HS-5 (cell line): ENCODE results near the gene TTLL6.
A peak's percentile ranks its signal among the peaks of the same experiment; 100 is the strongest.
"Not testable (repeated sequence)": the region's sequence is repeated elsewhere in the genome, so short reads cannot be mapped to it uniquely, and the experiment has no call there.

Experiments used
- DNase-seq: peaks from one replicate; pipeline ENCODE4 v3.0.0-alpha.2; 2012; ENCODE audit warnings: low read depth

Gene TTLL6

DNA sequence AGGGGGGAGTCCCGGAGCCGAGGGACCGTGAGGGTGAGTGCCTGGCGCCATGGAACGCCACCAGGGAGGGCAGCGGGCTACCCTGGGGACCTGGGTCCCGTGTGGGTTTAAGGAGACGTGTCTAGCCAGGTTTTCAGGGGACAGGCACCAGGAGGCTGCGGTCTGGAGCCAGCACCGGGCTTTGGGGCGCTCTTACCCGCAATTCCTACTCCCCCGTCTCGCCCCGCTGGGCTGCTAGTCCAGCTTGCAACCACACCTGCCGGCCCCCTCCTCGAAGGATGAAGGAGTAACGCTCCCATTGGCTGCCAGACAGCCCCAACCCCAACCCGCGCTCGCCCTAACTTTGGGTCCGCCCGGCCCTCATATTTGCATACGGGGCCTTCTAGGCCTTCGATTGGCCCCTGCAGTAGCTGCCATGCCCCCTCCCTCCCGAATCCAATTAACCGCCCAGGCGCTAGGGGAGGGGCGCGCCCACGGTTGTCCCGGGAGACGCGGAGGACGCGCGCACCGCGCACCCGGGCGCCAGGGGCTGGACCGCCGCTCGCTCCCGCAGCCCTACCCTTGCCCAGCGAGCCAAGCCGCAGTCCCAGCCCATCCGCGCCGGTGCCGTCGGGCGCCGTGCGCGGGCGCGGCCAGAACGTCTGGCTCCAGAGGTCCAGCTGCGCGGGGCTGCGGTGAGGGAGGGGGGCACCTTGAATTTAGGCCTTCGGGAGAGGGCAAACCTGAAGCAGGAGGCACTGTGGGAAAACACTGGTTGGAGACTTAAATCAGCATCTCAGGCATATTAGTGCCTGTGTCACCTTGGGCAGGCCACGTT, at the start of gene TTLL6:
TSS of gene TTLL6 (minus strand) at position 456 of the 817 bp plus-strand sequence. CDS start at position 299, 157 bp downstream.
- DNase-seq: no peak

DNA sequence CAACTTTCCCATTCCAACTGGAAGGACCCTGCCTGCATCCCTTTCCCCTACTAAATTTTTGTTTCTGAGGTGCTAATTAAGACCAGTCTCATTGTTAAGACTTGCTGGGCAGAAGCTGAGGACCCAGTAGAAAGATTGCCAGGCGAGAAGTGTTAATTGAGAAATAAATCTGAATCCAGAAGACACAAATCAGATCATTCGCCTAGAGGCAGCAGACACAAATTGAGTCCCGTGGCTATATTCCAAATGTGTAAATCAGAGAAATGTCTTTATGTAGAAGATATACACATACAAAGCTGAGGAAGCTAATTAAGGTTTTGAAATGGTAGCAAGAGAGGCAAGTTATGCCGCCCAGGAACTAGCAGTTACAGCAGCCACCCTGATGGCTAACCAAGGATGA, 43.4 kb upstream of the TTLL6 start:
- no peak for DNase-seq

DNA sequence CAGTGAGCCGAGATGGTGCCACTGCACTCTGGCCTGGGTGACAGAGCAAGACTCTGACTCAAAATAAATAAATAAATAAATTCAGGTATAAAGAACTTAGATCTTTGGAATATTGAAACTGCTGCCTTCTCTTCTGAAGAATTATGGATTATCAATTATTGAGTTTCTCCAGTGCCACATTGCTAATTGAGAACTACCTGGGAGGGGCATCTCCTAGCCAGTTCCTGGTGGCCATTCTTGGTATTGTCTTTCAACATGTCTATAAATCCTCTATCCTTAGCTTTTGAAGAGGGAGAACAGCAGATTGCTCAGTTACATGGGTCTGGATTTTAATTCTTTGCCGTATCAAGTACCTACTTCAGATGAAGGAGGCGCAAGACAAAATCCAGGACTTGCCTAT, 43.0 kb upstream of the TTLL6 start:
- no peak for DNase-seq

DNA sequence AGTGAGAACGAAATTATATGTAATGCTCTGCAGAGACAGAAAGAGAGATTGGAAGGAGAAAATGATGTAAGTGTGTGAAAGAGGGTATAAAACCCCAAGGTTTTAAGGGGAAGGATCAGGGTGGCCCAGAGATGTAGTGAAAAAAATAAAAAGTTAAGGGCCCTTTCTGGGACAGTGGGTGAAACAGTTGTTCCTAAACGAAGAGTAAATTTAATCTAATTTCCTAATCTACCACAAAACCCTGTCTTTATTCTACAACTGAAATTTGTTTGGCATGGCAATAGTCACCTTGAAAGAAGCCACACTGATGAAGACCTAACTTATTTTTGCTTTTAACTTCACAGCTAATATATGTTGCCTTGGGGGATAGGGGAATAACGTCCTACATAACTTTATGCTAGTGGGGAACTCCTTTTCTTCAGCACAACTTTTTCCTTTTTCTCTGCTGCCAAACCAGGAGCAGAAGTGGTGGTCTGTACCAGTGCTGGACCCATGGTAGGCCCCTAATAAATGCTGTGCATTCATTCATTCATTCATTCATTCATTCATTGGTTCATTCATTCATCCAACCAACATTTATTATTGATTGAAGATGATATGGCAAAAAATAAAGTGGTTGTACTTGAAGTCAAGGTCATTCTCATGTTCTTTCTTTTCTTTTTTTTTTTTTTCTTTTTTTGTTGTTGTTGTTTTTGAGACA, 39.2 kb upstream of the TTLL6 start:
- DNase-seq: no peak

DNA sequence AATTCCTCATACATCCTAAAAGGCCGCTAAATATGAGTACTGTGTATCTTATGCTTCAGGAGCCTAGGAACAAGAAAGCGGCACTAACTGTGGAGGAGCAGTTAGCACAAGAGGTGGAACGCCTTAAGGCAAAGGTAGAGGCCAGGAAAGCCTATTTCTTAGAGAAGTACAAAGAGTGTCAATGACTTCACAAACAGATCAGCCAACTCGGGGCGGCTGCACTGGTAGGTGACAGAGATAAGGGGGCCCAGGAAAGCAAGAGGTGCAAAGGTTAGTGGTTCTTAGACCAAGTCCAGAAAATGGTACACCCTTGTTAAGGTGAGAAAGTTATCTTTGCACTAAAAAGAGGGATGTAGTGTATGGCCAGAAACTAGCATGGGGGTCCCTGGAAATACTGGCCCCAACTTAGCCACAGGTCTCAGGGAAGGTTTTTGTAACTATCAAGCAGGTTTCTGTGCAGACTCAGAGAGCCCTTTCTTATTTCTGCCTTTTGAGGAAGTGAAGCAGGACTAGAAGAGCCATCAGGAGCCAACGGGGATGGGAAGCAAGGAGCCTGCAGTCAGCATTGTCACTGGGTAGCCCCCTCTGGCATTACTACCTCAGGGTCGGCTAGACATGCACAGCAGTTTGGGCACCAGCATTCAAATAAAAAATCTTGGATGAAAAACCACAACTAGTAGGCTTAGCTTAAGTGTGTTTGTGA, 37.9 kb upstream of the TTLL6 start:
- DNase-seq: no peak

DNA sequence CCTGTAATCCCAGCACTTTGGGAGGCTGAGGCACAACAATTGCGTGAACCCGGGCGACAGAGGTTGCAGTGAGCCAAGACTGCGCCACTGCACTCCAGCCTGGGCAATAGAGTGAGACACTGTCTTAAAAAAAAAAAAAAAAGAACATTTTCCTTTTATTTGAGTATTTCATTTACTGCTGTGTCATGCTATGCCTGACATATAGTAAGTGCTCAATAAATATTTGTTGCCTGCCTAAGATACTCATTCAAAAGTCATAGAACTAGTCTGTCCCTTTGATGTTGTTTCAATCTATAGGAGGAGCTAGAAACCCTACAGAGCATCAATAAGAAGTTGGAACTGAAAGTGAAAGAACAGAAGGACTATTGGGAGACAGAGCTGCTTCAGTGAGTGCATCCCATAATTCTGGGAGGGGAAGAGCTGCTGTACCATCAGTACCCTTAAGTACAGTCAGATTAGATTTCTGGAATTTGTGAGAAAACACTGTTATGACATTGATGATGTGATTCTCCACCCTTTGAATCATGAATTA, 33.8 kb upstream of the TTLL6 start:
- no peak for DNase-seq

DNA sequence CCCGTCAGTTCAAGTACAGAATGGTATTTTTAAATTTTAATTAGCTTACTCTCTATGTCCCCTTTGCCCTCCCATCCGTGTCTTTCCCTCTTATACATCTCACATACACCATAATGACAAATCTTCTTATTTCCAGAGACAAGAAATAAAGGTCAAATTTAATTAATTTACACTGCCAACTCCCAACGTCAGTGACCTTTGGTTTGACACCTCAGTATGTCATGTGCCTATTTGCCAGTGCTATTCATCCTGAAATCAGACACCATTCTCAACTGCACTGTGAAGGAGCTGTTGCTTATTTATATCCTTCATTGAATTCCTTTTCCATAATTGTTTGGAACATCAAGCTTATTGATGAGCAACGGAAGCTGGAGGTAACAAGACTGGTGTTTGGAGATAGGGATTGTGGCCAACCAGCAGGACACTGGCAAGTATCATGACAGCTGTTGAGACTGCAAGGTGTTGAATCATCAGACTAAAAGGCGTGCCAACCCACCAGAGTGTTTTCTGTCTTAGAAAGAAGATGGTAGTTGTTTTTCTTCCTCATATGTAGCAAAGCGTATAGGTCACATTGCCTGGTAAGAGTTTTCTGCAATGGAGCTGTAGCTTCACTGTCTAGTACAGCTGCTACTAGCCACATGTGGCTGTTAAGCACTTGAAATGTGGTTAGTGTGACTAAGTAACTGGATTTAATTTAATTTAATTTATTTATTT, 26.3 kb upstream of the TTLL6 start:
- no peak for DNase-seq

DNA sequence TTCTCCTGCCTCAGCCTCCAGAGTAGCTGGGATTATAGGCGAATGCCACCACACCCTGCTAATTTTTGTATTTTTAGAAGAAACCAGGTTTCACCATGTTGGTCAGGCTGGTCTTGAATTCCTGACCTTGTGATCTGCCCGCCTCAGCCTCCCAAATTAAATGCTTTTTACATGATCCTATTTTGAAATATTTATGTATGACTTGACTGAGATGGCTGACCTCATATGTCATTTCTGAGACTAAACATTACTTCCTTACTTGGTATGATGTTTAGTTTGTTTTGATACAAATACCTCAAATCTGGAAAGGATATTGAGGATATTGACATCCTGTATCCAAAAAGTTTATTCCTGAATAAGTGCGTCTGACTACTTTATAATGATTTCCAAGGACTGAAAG, 25.7 kb upstream of the TTLL6 start:
- no peak for DNase-seq

DNA sequence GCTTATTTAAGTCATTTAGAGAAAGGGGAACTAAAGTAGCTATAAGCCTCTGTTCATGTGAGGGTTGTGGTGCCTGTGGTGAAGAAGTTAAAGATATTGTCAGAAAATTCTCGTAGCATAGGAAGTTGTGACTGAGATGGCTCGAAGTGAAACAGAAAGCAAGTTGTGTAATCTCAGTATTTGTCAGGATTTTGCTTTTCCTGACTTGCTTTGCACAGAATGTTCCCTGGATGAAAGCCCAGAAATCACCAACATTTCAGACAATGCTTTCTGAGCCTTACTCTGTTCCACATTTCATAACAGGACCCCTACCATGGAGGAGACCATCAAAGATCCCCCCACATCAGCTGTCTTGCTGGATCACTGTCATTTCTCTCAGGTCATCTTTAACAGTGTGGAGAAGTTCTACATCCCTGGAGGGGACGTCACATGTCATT, 24.4 kb upstream of the TTLL6 start:
- no peak for DNase-seq

DNA sequence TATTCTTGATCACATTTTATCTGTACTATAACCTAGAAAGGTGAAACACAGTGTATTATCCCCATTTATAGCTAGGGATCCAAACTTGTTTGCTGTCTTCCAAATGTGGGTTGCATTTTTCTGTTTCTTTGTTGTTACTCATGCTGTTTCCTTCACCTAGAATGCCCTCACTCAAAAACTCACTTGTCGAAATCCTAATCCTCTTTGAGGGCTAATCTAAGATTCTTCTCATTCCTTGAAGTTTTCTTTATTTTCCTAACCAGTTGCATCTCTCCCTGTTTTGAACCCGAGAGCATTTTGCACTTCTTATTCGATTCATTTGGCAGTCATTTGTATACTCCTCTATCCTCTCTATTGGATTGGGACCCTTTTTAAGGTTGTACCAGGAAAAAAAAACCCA, 23.4 kb upstream of the TTLL6 start:
- no peak for DNase-seq

DNA sequence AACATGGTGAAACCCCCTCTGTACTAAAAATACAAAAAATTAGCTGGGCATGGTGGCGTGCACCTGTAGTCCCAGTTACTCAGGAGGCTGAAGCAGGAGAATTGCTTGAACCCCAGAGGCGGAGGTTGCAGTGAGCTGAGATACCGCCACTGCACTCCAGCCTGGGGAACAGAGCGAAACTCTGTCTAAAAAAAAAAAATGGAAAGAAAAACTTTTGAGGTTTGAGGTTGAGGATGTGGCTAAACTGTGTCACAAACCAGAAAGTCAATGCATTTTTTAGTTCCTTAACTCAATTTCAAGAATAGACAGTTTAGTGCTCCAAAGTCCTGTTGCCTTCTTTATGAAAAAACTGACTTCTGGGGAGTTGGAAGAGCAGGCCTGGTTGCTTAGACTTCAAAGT, 20.4 kb upstream of the TTLL6 start:
- not testable (repeated sequence) for DNase-seq

DNA sequence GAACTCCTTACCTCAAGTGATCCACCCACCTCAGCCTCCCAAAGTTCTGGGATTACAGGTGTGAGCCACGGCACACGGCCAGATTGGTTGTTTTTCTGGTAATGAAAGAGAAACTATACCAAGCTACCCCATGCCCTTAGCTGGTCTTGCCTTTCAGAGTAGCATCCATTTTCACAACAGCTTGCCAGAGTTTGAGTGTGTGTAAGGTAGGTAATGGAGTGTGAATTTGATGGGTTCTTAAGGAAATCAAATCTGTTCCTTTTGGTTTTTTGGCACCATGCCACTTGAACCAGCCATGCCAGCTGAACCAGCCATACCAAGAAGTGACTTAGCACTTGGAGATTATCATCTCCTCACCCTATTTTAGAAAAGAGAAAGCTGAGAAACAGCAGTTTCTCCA, 18.9 kb upstream of the TTLL6 start:
- no peak for DNase-seq

DNA sequence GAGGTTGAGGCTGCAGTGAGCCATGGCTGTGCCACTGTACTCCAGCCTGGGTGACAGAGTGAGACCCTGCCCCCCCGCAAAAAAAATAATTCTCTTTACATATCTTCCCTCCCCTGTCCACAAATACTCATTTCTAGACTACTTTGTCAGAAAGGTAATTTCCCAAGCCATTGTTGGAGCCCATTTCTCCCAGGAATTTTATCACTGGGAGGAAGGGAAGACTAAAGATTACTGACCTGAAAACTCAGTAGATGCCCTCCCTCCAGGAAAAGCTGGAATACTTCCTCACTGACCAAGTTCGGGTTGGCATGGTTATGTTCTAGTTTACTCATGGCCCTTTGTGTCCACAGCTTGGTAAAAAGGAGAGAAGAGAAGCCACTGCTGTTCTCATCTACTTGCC, 17.9 kb upstream of the TTLL6 start:
- DNase-seq: no peak

DNA sequence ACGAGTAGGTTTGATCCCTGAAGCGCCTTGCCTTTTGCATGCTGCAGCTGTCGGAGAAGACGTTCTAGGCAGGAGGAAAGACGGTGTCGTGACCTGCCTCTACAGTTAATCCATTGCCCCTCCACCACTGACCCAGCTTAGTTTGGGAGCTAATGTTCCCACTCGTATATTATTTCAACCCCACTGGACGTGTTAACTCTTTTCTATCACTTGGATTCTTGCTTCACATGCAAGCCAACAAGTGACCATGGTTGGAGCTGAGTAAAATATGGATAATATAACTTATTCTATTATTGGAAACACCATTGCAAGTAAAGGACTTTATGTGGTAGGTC, 14.5 kb upstream of the TTLL6 start:
- no peak for DNase-seq

DNA sequence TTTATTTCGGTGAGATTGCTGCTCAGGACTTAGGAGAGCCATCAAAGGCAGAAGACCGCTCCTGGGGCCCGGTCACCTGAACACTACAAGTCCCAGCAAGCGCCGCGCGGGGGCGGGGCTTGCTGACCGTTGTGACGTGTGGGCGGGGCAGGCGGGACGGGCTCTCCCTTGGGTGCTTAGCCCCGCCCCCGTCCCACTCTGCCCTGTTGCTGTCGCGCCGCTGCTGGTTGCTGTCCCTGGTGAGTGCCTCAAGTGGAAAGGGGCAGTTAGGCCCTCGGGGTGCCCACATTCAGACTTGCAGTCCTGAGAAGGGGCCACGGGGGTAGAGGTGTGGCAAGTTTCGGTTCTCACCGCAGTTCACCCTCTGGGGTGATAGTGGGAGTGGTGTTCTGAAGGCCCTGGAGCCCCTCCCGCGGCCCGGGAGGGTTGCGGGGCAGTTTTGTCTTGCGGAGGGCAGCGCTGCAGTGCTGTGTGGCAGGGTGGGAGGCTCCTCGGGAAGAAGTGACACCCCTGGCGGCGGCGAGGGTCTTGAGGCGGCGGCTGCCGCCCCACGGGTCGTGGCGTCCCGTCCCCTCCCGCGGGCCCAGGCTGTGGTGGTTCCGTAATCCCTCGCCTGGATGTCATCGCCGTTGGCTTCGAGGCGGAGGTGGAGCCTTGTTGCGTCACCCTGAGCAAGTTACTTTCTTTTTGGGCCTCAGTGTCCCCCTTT, 14.0 kb upstream of the TTLL6 start, which contains the start of gene CALCOCO2:
TSS of gene CALCOCO2 (plus strand) at position 196 of the 709 bp plus-strand sequence. CDS start 10,673 bp downstream, outside the sequence.
- peak; percentile 60 for DNase-seq

DNA sequence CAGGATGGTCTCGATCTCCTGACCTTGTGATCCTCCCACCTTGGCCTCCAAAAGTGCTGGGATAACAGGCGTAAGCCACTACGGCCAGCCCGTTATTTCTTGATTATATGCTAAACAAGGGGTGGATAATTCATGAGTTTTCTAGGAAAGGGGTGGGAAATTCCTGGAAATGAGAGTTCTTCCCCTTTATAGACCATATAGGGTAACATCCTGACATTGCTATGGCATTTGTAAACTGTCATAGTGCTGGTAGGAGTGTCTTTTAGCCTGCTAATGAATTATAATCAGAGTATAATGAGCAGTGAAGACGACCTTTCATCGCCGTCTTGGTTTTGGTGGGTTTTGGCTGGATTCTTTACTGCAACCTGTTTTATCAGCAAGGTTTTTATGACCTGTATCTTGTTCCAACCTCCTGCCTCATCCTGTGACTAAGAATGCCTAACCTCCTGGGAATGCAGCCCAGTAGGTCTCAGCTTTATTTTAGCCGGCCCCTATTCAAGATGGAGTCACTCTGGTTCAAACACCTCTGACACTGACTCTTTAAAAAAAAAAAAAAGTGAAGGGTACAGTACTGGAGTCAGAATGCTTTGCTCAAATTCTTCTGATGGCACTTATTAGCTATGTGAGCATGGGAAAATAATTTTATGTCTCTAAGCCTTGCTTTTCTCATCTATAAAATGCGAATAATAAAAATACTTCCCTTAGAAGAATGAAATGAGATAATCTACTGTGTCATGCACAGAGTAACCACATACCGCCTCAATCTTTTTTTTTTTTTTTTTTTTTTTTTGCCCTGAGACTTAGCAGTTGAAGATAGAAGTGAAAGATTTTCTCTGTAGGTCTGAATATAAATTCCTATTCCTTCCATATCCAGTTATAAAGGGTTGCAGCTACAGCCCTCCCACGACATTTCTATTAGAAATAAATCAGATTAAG, 8.7 kb upstream of the TTLL6 start:
- no peak for DNase-seq

DNA sequence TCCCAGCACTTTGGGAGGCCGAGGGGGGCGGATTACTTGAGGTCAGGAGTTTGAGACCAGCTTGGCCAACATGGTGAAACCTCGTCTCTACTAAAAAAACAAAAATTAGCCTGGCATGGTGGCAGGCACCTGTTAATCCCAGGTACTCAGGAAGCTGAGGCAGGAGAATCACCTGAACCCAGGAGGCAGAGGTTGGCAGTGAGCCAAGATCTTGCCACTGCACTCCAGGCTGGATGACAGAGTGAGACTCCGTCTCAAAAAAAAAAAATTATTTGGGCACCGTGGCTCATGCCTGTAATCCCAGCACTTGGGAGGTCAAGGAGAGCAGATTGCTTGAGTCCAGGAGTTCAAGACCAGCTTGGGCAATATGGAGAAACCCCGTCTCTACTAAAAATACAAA, 3.9 kb upstream of the TTLL6 start:
- not testable (repeated sequence) for DNase-seq

DNA sequence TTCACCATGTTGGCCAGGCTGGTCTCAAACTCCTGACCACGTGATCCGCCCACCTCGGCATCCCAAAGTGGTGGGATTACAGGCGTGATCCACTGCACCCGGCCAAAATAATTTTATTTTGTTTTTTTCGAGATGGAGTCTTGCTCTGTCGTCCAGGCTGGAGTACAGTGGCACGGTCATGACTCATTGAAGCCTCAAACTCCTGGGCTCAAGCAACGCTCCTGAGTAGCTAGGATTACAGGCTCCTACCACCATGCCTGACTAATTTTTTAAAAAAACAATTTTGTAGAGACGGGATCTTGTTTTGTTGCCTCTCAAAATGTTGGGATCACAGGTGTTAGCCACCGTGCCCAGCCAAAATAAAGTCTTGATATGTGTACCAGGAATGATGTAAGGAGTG, 2.4 kb upstream of the TTLL6 start:
- no peak for DNase-seq

DNA sequence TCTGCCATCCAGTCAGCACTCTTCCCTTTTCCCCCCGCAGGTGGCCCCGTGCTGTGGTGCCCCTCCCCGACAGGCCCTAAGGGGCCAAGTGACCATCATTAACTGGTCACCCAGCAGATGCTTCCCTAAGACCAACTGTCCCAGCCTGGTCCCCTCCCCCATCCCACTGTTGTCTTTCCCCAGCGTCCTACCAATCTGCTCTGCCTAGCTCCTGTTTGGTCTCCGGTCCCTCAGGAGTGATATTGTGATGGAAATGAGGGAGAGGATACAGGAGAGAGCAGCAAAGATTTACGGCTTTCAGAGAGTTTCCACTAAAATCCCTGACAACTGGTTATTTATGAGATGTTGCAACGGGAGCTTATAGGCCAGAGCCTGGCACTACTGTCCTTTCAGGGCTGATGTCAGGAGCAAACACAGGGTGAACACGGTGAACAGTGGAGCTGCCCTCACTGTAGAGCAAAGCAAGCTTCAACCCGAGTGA, 1.4 kb upstream of the TTLL6 start:
- no peak for DNase-seq

DNA sequence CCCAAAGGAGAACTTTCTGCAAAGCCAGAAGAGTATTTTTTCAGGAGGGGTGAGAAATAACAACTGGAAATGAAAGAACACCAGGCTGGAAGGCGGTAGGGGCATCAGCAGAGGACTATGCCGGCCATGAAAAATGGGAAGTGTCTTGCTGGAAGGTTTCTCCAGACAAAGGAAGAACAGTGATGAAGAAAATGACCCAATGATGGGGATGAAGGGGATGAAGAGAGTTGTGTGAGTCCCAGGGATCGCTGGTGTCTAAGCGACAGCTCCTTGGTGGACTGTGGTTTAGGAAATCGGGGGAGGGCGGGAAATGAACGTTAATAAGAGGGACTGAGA, 623 bp downstream of the TTLL6 start:
- no peak for DNase-seq
